GM23338 (cell line): ENCODE data around the gene CCDC197. TPM values are rescaled to one million over a fixed set of nuclear protein-coding genes. Genes with fewer than 3 reads are reported as not detected.

ENCODE experiments used
- ATAC-seq: fragments of 200-7000 bp; cut with Tn5 transposase; 3 replicates; pipeline ENCODE4 v1.9.1; 2020
- DNase-seq: peaks from one replicate; pipeline ENCODE4 v3.0.0-alpha.2; 2015; ENCODE audit warnings: low spot score
- H2AFZ ChIP-seq: fragments of 200-600 bp; sonication (generic); 2 replicates; pipeline ENCODE4 v1.8.0; 2016; ENCODE audit warnings: antibody characterized with exemption, mild to moderate bottlenecking, moderate library complexity
- H3F3A ChIP-seq: fragments of 200-600 bp; sonication (generic); replicated peaks from 2 replicates; pipeline ENCODE4 v1.8.0; 2017; ENCODE audit warnings: antibody characterized with exemption, mixed run types, low read depth
- H3K27ac ChIP-seq: fragments of 200-600 bp; sonication (generic); 2 replicates; pipeline ENCODE4 v1.6.1; 2016; ENCODE audit warnings: low read depth
- H3K27me3 ChIP-seq: fragments of 200-600 bp; sonication (generic); 2 replicates; pipeline ENCODE4 v1.8.0; 2016; ENCODE audit warnings: mild to moderate bottlenecking, mixed run types, moderate library complexity; ENCODE audit not compliant: insufficient read depth
- H3K36me3 ChIP-seq: fragments of 200-600 bp; sonication (generic); 2 replicates; pipeline ENCODE4 v1.8.0; 2016; ENCODE audit warnings: mild to moderate bottlenecking; ENCODE audit not compliant: insufficient read depth
- H3K4me1 ChIP-seq: fragments of 200-600 bp; sonication (generic); 2 replicates; pipeline ENCODE4 v1.8.0; 2016; ENCODE audit warnings: mild to moderate bottlenecking, moderate library complexity; ENCODE audit not compliant: insufficient read depth
- H3K4me2 ChIP-seq: fragments of 200-600 bp; sonication (generic); 2 replicates; pipeline ENCODE4 v1.7.1; 2017; ENCODE audit warnings: mixed run types
- H3K4me3 ChIP-seq: fragments of 200-600 bp; sonication (generic); 2 replicates; pipeline ENCODE4 v1.6.1; 2016; ENCODE audit warnings: mixed run types
- H3K79me2 ChIP-seq: fragments of 200-600 bp; sonication (generic); replicated peaks from 2 replicates; pipeline ENCODE4 v1.8.0; 2017; ENCODE audit warnings: mild to moderate bottlenecking; ENCODE audit not compliant: insufficient read depth
- H3K9me2 ChIP-seq: fragments of 200-600 bp; sonication (generic); 2 replicates; pipeline ENCODE4 v1.8.0; 2017; ENCODE audit not compliant: insufficient read depth
- H4K20me1 ChIP-seq: fragments of 200-600 bp; sonication (generic); replicated peaks from 2 replicates; pipeline ENCODE4 v1.8.0; 2017; ENCODE audit warnings: mild to moderate bottlenecking; ENCODE audit not compliant: insufficient read depth
- H3K27ac Mint-ChIP-seq: 2 replicates; pipeline ENCODE4 v1.8.0; 2020; ENCODE audit warnings: inconsistent platforms, mild to moderate bottlenecking, moderate library complexity, mixed read lengths
- H3K27me3 Mint-ChIP-seq: 3 replicates; pipeline ENCODE4 v1.8.0; 2022; ENCODE audit warnings: low read depth, mild to moderate bottlenecking, moderate library complexity, mixed read lengths, inconsistent platforms; ENCODE audit not compliant: insufficient read depth, poor library complexity
- H3K36me3 Mint-ChIP-seq: 3 replicates; pipeline ENCODE4 v1.8.0; 2021; ENCODE audit warnings: low read depth, mild to moderate bottlenecking, inconsistent platforms, moderate library complexity, mixed read lengths
- H3K4me1 Mint-ChIP-seq: 3 replicates; pipeline ENCODE4 v1.8.0; 2020; ENCODE audit warnings: mild to moderate bottlenecking, inconsistent platforms, mixed read lengths
- H3K4me3 Mint-ChIP-seq: 3 replicates; pipeline ENCODE4 v1.8.0; 2021; ENCODE audit warnings: moderate library complexity, mild to moderate bottlenecking, inconsistent platforms, mixed read lengths
- H3K9me3 Mint-ChIP-seq: 3 replicates; pipeline ENCODE4 v1.8.0; 2020; ENCODE audit warnings: moderate library complexity, mild to moderate bottlenecking, inconsistent platforms, mixed read lengths
- CREB1 ChIP-seq: fragments of 250-450 bp; sonication (Bioruptor Pico); IDR thresholded peaks from 2 replicates; pipeline ENCODE4 v1.5.0; 2020; ENCODE audit warnings: low read depth, mild to moderate bottlenecking, moderate library complexity
- CTCF ChIP-seq, 2 experiments: fragments of 200-600 bp in 1 of 2; sonication (generic) in 1 of 2; conservative IDR thresholded peaks; 2 replicates each; pipeline versions ENCODE4 v1.5.1 to v1.6.1; 2016 to 2017; ENCODE audit warnings: antibody characterized with exemption in 2 of 2, low read depth in 2 of 2, mild to moderate bottlenecking in 2 of 2, moderate library complexity in 1 of 2
- EZH2 ChIP-seq: fragments of 200-600 bp; sonication (generic); IDR thresholded peaks from one replicate; pipeline ENCODE4 v1.8.0; 2017; ENCODE audit warnings: antibody characterized with exemption, mild to moderate bottlenecking, low read depth; ENCODE audit not compliant: unreplicated experiment
- EZH2phosphoT487 ChIP-seq: fragments of 200-600 bp; sonication (generic); IDR thresholded peaks from one replicate; pipeline ENCODE4 v1.8.1; 2018; ENCODE audit warnings: antibody characterized with exemption; ENCODE audit not compliant: unreplicated experiment
- JUNB ChIP-seq: IDR thresholded peaks from one replicate; pipeline ENCODE4 v1.6.1; 2016; ENCODE audit warnings: antibody characterized with exemption; ENCODE audit not compliant: unreplicated experiment
- POLR2AphosphoS5 ChIP-seq: IDR thresholded peaks from 2 replicates; pipeline ENCODE4 v1.6.1; 2016; ENCODE audit warnings: antibody characterized with exemption, low read depth
- REST ChIP-seq: IDR thresholded peaks from one replicate; pipeline ENCODE4 v1.6.1; 2018; ENCODE audit warnings: antibody characterized with exemption; ENCODE audit not compliant: unreplicated experiment
- STAT1 ChIP-seq: IDR thresholded peaks from one replicate; pipeline ENCODE4 v1.6.1; 2016; ENCODE audit warnings: antibody characterized with exemption; ENCODE audit not compliant: unreplicated experiment
- ZNF331 ChIP-seq: fragments of 250-450 bp; sonication (Bioruptor Pico); IDR thresholded peaks from 2 replicates; pipeline ENCODE4 v1.5.0; 2020; ENCODE audit warnings: low read depth, mild to moderate bottlenecking, moderate library complexity
- ZNF462 ChIP-seq: fragments of 250-450 bp; sonication (Bioruptor Pico); IDR thresholded peaks from 2 replicates; pipeline ENCODE4 v1.5.0; 2020; ENCODE audit warnings: mild to moderate bottlenecking, moderate library complexity
- polyA plus RNA-seq: library from polyadenylated mRNA; unstranded; fragments of >200 nt; fragmentation: Nextera tagmentation; extraction: Ambion mirVana; gene quantifications from 2 replicates; pipeline ENCODE4 v1.2.1, GENCODE V29; 2016
- total RNA-seq: library from RNA; depleted of rRNA; stranded (reverse); fragments of >200 nt; shearing (Covaris generic); gene quantifications from 2 replicates; pipeline ENCODE4 v1.2.3, GENCODE V29; 2014

The CCDC197 gene
- total and polyA plus RNA-seq, 2 experiments from 2014 or later: not detected

- TF ChIP-seq ZNF462 (CRISPR knock-in tag) (no peak), CTCF (conservative IDR thresholded peaks at IDR 0.05; ENCODE audit: low read depth in 2 of 2) (no peak)
Measured at GRCh38 chr14:93970965-93971634, 26.0 kb upstream of the CCDC197 start (continued).

- H3K9me2 ChIP-seq: no peaks in the 10 kb centered on the region
- no peak for DNase-seq
- TF ChIP-seq CREB1 (CRISPR knock-in tag): no peak
- no peak for TF ChIP-seq REST
- TF ChIP-seq POLR2AphosphoS5: no peak
- no peak for TF ChIP-seq STAT1
- TF ChIP-seq JUNB: no peak
- TF ChIP-seq EZH2: no peak
- TF ChIP-seq ZNF331 (CRISPR knock-in tag): no peak
- TF ChIP-seq CTCF (conservative IDR thresholded peaks at IDR 0.05; ENCODE audit: low read depth in 2 of 2): no peak
- TF ChIP-seq EZH2phosphoT487: no peak
Measured at GRCh38 chr14:93971635-93972027, 25.5 kb upstream of the CCDC197 start.

More at GRCh38 chr14:93971635-93972027, 25.5 kb upstream of the CCDC197 start:
- no peak overlapping the region for H3K4me2 ChIP-seq
- no peaks in the 10 kb centered on the region; the same call in 1 of the 2 replicates for H3K4me1 ChIP-seq
- H3K27ac ChIP-seq: no peak overlapping the region
- no peak for ATAC-seq
- no peaks in the 10 kb centered on the region for H3K9me3 Mint-ChIP-seq
- no peaks in the 10 kb centered on the region for H3K36me3 ChIP-seq
- no peak overlapping the region for H2AFZ ChIP-seq
- no peak overlapping the region for H3K4me3 ChIP-seq
- H3F3A ChIP-seq: no peaks in the 10 kb centered on the region
- no peaks in the 10 kb centered on the region for H3K27me3 ChIP-seq
- no peak overlapping the region for H3K27ac Mint-ChIP-seq
- peaks cover 7% of the 10 kb centered on the region for H3K27me3 Mint-ChIP-seq
- H3K4me3 Mint-ChIP-seq: no peak overlapping the region
- no peaks in the 10 kb centered on the region for H4K20me1 ChIP-seq
- H3K79me2 ChIP-seq: no peaks in the 10 kb centered on the region
- H3K4me1 Mint-ChIP-seq: peaks cover 10% of the 10 kb centered on the region
- no peaks in the 10 kb centered on the region for H3K36me3 Mint-ChIP-seq
